NT2/D1 (cell line): Measurements from ENCODE around the gene SMAD1.

ENCODE experiments used
- SUZ12 ChIP-seq: IDR thresholded peaks from 2 replicates; pipeline ENCODE4 v1.6.1; 2011; ENCODE audit not compliant: insufficient read length, insufficient read depth; ENCODE audit errors: extremely low read depth
- YY1 ChIP-seq: IDR thresholded peaks from 2 replicates; pipeline ENCODE4 v1.6.1; 2011; ENCODE audit not compliant: insufficient read length, insufficient read depth
- ZNF274 ChIP-seq: IDR thresholded peaks from 2 replicates; pipeline ENCODE4 v1.6.1; 2011; ENCODE audit warnings: mild to moderate bottlenecking, low read depth, low read length

GRCh38 chr4:145437466-145437865 is 44.2 kb upstream of the SMAD1 start:
- TF ChIP-seq ZNF274 (no peak), SUZ12 (no peak), YY1 (no peak)
